H1 (cell line): ENCODE data around the gene ADD2. TPM values are rescaled to one million over a fixed set of nuclear protein-coding genes. Genes with fewer than 3 reads are reported as not detected.

Experiments used
- SAP30 ChIP-seq: fragments of 300-600 bp; sonication (generic); IDR thresholded peaks from 2 replicates; pipeline ENCODE4 v1.7.1; 2012; ENCODE audit warnings: low read length, moderate library complexity, mild to moderate bottlenecking, inconsistent platforms; ENCODE audit not compliant: insufficient read depth, insufficient replicate concordance
- SIN3A ChIP-seq, 2 experiments: IDR thresholded peaks in 1 of 2; conservative IDR thresholded peaks in 1 of 2; 2 replicates each; pipeline ENCODE4 v1.6.1; 2011 to 2012; ENCODE audit warnings: low read length in 2 of 2, improper control_type of control experiment in 1 of 2, low read depth in 1 of 2, mild to moderate bottlenecking in 1 of 2
- SUZ12 ChIP-seq: fragments of 200-600 bp; sonication (generic); IDR thresholded peaks from 2 replicates; pipeline ENCODE4 v1.6.1; 2012; ENCODE audit warnings: mild to moderate bottlenecking, inconsistent platforms, low read length, moderate library complexity, mixed read lengths
- TBP ChIP-seq: IDR thresholded peaks from 2 replicates; pipeline ENCODE4 v1.6.1; 2011; ENCODE audit warnings: low read depth, low read length, improper control_type of control experiment
- polyA plus RNA-seq, 7 experiments: library from polyadenylated mRNA; depleted of rRNA in 3 of 7; stranded (reverse) in 5 of 7; unstranded in 2 of 7; fragments of >200 nt in 5 of 7; fragments of 200-250 nt in 2 of 7; gene quantifications; 1 replicate in 5 of 7; 2 replicates in 1 of 7; 4 replicates in 1 of 7; pipeline versions ENCODE4 v1.2.1 to v1.2.3, GENCODE V29; 2011 to 2013; ENCODE audit warnings: missing spikeins in 2 of 7, mixed read lengths in 2 of 7
- total RNA-seq: library from RNA; stranded (reverse); fragmentation: NEBNext Ultra II Directional; extraction: Animal tissue kit (Norgen Biotek cat#: 25700); gene quantifications from 2 replicates; pipeline ENCODE4 v1.2.1, GENCODE V29; 2021

ADD2 gene
- total and polyA plus RNA-seq, 2 of the 8 experiments (the other 6 are each of a cell fraction or from before 2014, with no cell fraction given): 58.5 to 170 TPM

DNA sequence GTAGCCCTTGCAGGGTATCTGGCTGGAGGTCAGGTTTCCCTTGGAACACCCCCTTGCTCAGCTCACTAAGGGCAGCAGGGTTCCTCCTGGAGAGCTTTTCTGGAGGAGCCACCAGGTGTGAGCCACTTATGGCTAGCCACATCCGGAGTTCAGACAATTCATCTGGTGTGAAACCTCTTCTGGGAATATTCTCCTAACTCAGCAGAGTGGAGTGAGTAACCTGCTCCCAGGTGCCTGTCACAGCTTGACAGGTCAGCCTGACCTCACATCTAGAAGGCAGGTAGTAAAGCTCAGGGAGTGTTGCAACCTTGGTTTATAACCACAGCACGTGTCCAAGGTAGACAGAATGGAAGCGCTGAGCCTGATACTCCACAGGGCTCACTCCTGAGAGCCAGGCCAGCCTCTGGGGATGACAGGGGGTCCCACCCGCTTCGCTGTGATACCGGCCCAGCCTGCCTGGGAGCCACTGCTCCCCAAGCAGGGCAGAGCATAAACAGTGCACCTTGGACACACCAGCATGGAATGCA, 151.8 kb downstream of the ADD2 start (continued):
- TF ChIP-seq SAP30: no peak
- TF ChIP-seq SIN3A (conservative IDR thresholded peaks at IDR 0.05 in 1 of 2, IDR thresholded peaks at IDR 0.05 in 1 of 2; ENCODE audit: low read depth in 1 of 2, low read length in 2 of 2): no peak
- TF ChIP-seq SUZ12: no peak
- TF ChIP-seq TBP: no peak
